K562 (cell line): ENCODE measurements around the gene HOXB3. TPM values are rescaled to one million over a fixed set of nuclear protein-coding genes. Genes with fewer than 3 reads are reported as not detected.

Experiments
- ARID1B ChIP-seq: fragments of 450-650 bp; IDR thresholded peaks from 2 replicates; pipeline ENCODE4 v1.6.1; 2016; ENCODE audit warnings: antibody characterized with exemption, mild to moderate bottlenecking, inconsistent platforms
- BACH1 ChIP-seq: fragments of 200-800 bp; sonication (Bioruptor generic); IDR thresholded peaks from 2 replicates; pipeline ENCODE4 v1.6.1; 2016; ENCODE audit warnings: missing genetic modification characterization, missing compliant biosample characterization
- BCL6 ChIP-seq: fragments of 250-450 bp; sonication (Bioruptor Pico); IDR thresholded peaks from 2 replicates; pipeline ENCODE4 v1.4.0; 2020
- BMI1 ChIP-seq: fragments of 150-350 bp; IDR thresholded peaks from 2 replicates; pipeline ENCODE4 v1.6.1; 2014; ENCODE audit warnings: low read length
- BRCA1 ChIP-seq, 2 experiments: fragments of 450-650 bp in 1 of 2; sonication (generic) in 1 of 2; formaldehyde crosslinking in 1 of 2; IDR thresholded peaks; 2 replicates each; pipeline versions ENCODE4 v1.5.0 to v1.6.1; 2017 to 2020; ENCODE audit warnings: mild to moderate bottlenecking in 1 of 2, missing genetic modification reagents in 1 of 2
- CBFB ChIP-seq: sonication (generic); formaldehyde crosslinking; IDR thresholded peaks from 2 replicates; pipeline ENCODE4 v1.4.0; 2020; ENCODE audit warnings: mild to moderate bottlenecking, missing genetic modification reagents
- CBX2 ChIP-seq: fragments of 200-600 bp; sonication (generic); IDR thresholded peaks from one replicate; pipeline ENCODE4 v1.6.1; 2012; ENCODE audit warnings: mild to moderate bottlenecking, low read length, inconsistent platforms; ENCODE audit not compliant: insufficient read depth, poor library complexity, severe bottlenecking
- CREB1 ChIP-seq, 2 experiments: sonication (generic) in 1 of 2; formaldehyde crosslinking in 1 of 2; IDR thresholded peaks; 2 replicates each; pipeline versions ENCODE4 v1.6.1 to v1.8.0; 2012 to 2022; ENCODE audit warnings: inconsistent platforms in 1 of 2, mild to moderate bottlenecking in 1 of 2, missing genetic modification reagents in 1 of 2, moderate library complexity in 1 of 2
- ELF4 ChIP-seq: fragments of 450-650 bp; formaldehyde crosslinking; IDR thresholded peaks from 2 replicates; pipeline ENCODE4 v1.4.0; 2022; ENCODE audit warnings: missing genetic modification characterization
- FOXA1 ChIP-seq: fragments of 450-650 bp; IDR thresholded peaks from 2 replicates; pipeline ENCODE4 v1.6.1; 2016; ENCODE audit warnings: mild to moderate bottlenecking, borderline replicate concordance
- JUNB ChIP-seq: fragments of 450-650 bp; formaldehyde crosslinking; conservative IDR thresholded peaks from 2 replicates; pipeline ENCODE4 v1.4.0; 2020; ENCODE audit warnings: mild to moderate bottlenecking
- KDM4B ChIP-seq, 2 experiments: fragments of 450-650 bp in 1 of 2; sonication (generic) in 1 of 2; IDR thresholded peaks; 2 replicates each; pipeline ENCODE4 v1.6.1; 2016 to 2017; ENCODE audit warnings: borderline replicate concordance in 2 of 2, antibody characterized with exemption in 1 of 2, low read depth in 1 of 2, mild to moderate bottlenecking in 1 of 2
- L3MBTL2 ChIP-seq: fragments of 450-650 bp; IDR thresholded peaks from 2 replicates; pipeline ENCODE4 v1.6.1; 2016; ENCODE audit warnings: mild to moderate bottlenecking, moderate library complexity
- MECOM ChIP-seq: fragments of 250-450 bp; sonication (Bioruptor Pico); IDR thresholded peaks from 2 replicates; pipeline ENCODE4 v1.8.0; 2022; ENCODE audit warnings: inconsistent platforms
- NCOA1 ChIP-seq: fragments of 450-650 bp; IDR thresholded peaks from 2 replicates; pipeline ENCODE4 v1.6.1; 2016; ENCODE audit warnings: low read depth
- NFE2 ChIP-seq: IDR thresholded peaks from 2 replicates; pipeline ENCODE4 v1.6.1; 2014; ENCODE audit warnings: antibody characterized with exemption, low read depth
- PHF8 ChIP-seq: fragments of 200-600 bp; sonication (generic); IDR thresholded peaks from 2 replicates; pipeline ENCODE4 v1.6.1; 2012; ENCODE audit warnings: mixed run types, mild to moderate bottlenecking, inconsistent platforms, low read length, moderate library complexity, borderline replicate concordance
- POLR2AphosphoS2 ChIP-seq: IDR thresholded peaks from 2 replicates; pipeline ENCODE4 v1.6.1; 2012; ENCODE audit warnings: low read length, improper control_type of control experiment
- SMARCE1 ChIP-seq: fragments of 450-650 bp; IDR thresholded peaks from 2 replicates; pipeline ENCODE4 v1.7.1; 2016; ENCODE audit warnings: mild to moderate bottlenecking
- SNIP1 ChIP-seq: fragments of 450-650 bp; IDR thresholded peaks from 2 replicates; pipeline ENCODE4 v1.7.1; 2017; ENCODE audit warnings: low read depth, mild to moderate bottlenecking
- TCF3 ChIP-seq: sonication (generic); formaldehyde crosslinking; IDR thresholded peaks from 2 replicates; pipeline ENCODE4 v1.4.0; 2020; ENCODE audit warnings: mild to moderate bottlenecking, missing genetic modification reagents
- TRIM25 ChIP-seq: fragments of 450-650 bp; IDR thresholded peaks from 2 replicates; pipeline ENCODE4 v1.7.0; 2016; ENCODE audit warnings: borderline replicate concordance
- YBX1 ChIP-seq: fragments of 450-650 bp; IDR thresholded peaks from 2 replicates; pipeline ENCODE4 v1.7.1; 2016; ENCODE audit warnings: mild to moderate bottlenecking
- ZFP91 ChIP-seq: sonication (generic); formaldehyde crosslinking; IDR thresholded peaks from 2 replicates; pipeline ENCODE4 v1.8.0; 2022; ENCODE audit warnings: mild to moderate bottlenecking, missing genetic modification reagents
- ZNF133 ChIP-seq: fragments of 250-450 bp; sonication (Bioruptor Pico); IDR thresholded peaks from 2 replicates; pipeline ENCODE4 v1.4.0; 2020; ENCODE audit warnings: mild to moderate bottlenecking
- ZNF212 ChIP-seq: fragments of 450-650 bp; formaldehyde crosslinking; IDR thresholded peaks from 2 replicates; pipeline ENCODE4 v1.4.0; 2020; ENCODE audit warnings: mild to moderate bottlenecking
- ZNF316 ChIP-seq: fragments of 450-650 bp; IDR thresholded peaks from 2 replicates; pipeline ENCODE4 v1.6.1; 2016
- ZNF778 ChIP-seq: fragments of 450-650 bp; formaldehyde crosslinking; IDR thresholded peaks from 2 replicates; pipeline ENCODE4 v1.4.0; 2020; ENCODE audit warnings: mild to moderate bottlenecking, moderate library complexity
- polyA plus RNA-seq, 8 experiments: library from polyadenylated mRNA; depleted of rRNA in 4 of 8; stranded (reverse) in 5 of 8; unstranded in 3 of 8; fragments of >200 nt; fragmentation: Nextera tagmentation in 2 of 8; fragmentation: Illumina TruSeq in 1 of 8; extraction: Ambion mirVana in 2 of 8; extraction: Trizol in 1 of 8; gene quantifications; 2 replicates each; pipeline versions ENCODE4 v1.2.1 to v1.2.3, GENCODE V29; 2011 to 2014; ENCODE audit warnings: inconsistent platforms in 1 of 8, missing spikeins in 1 of 8
- total RNA-seq, 7 experiments: library from RNA; depleted of rRNA in 6 of 7; stranded (reverse); fragments of >200 nt in 6 of 7; fragmentation: Illumina TruSeq in 2 of 7; extraction: Trizol in 2 of 7; gene quantifications; 2 replicates each; pipeline versions ENCODE4 v1.2.1 to v1.2.3, GENCODE V29; 2011 to 2021; ENCODE audit warnings: low replicate concordance in 1 of 7
- TF ChIP-seq, protein P1 (sequence below): fragments of 250-450 bp; sonication (Bioruptor Pico); IDR thresholded peaks from 2 replicates; pipeline ENCODE4 v1.8.0; 2022; ENCODE audit warnings: inconsistent platforms

The HOXB3 gene
- total and polyA plus RNA-seq, 9 of the 15 experiments (the other 6 are each of a cell fraction or from before 2014, with no cell fraction given), result 2.4 to 41.3 (median 20.2) TPM

GRCh38 chr17:48505788-48506187 is 84.3 kb downstream of the HOXB3 start (continued):
- TF ChIP-seq CBFB (CRISPR knock-in tag) (no peak), ZNF133 (CRISPR knock-in tag) (no peak), MECOM (CRISPR knock-in tag) (no peak), SMARCE1 (peak; percentile 50; the same call in 1 of the 2 replicates), KDM4B (IDR thresholded peaks at IDR 0.05; ENCODE audit: borderline replicate concordance in 2 of 2, low read depth in 1 of 2) (no peak), JUNB (CRISPR knock-in tag) (peak; percentile 78), YBX1 (no peak), TRIM25 (no peak), ZFP91 (CRISPR knock-in tag) (no peak), SNIP1 (no peak), ZNF778 (CRISPR knock-in tag) (no peak), ARID1B (peak; percentile 32; the same call in 1 of the 2 replicates), ZNF212 (CRISPR knock-in tag) (no peak), BACH1 (tag) (no peak), ELF4 (CRISPR knock-in tag) (no peak), TCF3 (CRISPR knock-in tag) (no peak), PHF8 (no peak), CBX2 (no peak), ZNF316 (peak; percentile 83), BRCA1 (IDR thresholded peaks at IDR 0.05) (no peak), BRCA1 (CRISPR knock-in tag; IDR thresholded peaks at IDR 0.05) (no peak), NCOA1 (no peak), BMI1 (no peak), BCL6 (CRISPR knock-in tag) (no peak), POLR2AphosphoS2 (no peak), CREB1 (IDR thresholded peaks at IDR 0.05) (no peak), CREB1 (CRISPR knock-in tag; IDR thresholded peaks at IDR 0.05) (no peak), L3MBTL2 (peak; percentile 20; the same call in 1 of the 2 replicates), FOXA1 (no peak), NFE2 (peak; percentile 75)
- TF ChIP-seq, protein P1, sequence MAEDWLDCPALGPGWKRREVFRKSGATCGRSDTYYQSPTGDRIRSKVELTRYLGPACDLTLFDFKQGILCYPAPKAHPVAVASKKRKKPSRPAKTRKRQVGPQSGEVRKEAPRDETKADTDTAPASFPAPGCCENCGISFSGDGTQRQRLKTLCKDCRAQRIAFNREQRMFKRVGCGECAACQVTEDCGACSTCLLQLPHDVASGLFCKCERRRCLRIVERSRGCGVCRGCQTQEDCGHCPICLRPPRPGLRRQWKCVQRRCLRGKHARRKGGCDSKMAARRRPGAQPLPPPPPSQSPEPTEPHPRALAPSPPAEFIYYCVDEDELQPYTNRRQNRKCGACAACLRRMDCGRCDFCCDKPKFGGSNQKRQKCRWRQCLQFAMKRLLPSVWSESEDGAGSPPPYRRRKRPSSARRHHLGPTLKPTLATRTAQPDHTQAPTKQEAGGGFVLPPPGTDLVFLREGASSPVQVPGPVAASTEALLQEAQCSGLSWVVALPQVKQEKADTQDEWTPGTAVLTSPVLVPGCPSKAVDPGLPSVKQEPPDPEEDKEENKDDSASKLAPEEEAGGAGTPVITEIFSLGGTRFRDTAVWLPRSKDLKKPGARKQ, result no peak
